A673 (cell line): ENCODE data around the gene NECAP2. TPM values are rescaled to one million over a fixed set of nuclear protein-coding genes. Genes with fewer than 3 reads are reported as not detected.
A peak's percentile ranks its signal among the peaks of the same experiment; 100 is the strongest.
"Not testable (repeated sequence)": the region's sequence is repeated elsewhere in the genome, so short reads cannot be mapped to it uniquely, and the experiment has no call there.

Experiments
- BruUV-seq: library from RNA; stranded (reverse); fragments of 400-500 nt; replicated peaks from 2 replicates; lab custom pipeline; 2021; lab: Mats Ljungman, UMichigan
- CTCF ChIA-PET: fragments of 300-600 bp; sonication (Branson Sonifier 250); formaldehyde crosslinking; loops from one replicate; lab custom pipeline; 2022; ENCODE audit warnings: antibody characterized with exemption; lab: Charles Lee
- POLR2A ChIA-PET: fragments of 300-600 bp; sonication (Branson Sonifier 250); formaldehyde crosslinking; loops from one replicate; lab custom pipeline; 2022; ENCODE audit warnings: antibody characterized with exemption; ENCODE audit not compliant: low non-redundant PET; lab: Charles Lee
- DNase-seq: peaks from one replicate; pipeline ENCODE4 v3.0.0-alpha.2; 2015; ENCODE audit warnings: low spot score
- H3K27ac ChIP-seq: fragments of 200-600 bp; sonication (generic); 2 replicates; pipeline ENCODE4 v1.5.1; 2016; ENCODE audit warnings: mixed run types, low read depth, mild to moderate bottlenecking, mixed read lengths, antibody characterized with exemption, low read length; ENCODE audit not compliant: poor library complexity, severe bottlenecking
- H3K27me3 ChIP-seq: fragments of 200-600 bp; sonication (generic); replicated peaks from 2 replicates; pipeline ENCODE4 v1.6.1; 2017; ENCODE audit warnings: mixed run types, low read depth, mild to moderate bottlenecking, mixed read lengths, antibody characterized with exemption, low read length; ENCODE audit not compliant: insufficient read depth, poor library complexity
- H3K36me3 ChIP-seq: fragments of 200-600 bp; sonication (generic); 2 replicates; pipeline ENCODE4 v1.6.1; 2016; ENCODE audit warnings: mixed run types, mild to moderate bottlenecking, mixed read lengths, antibody characterized with exemption, low read length; ENCODE audit not compliant: insufficient read depth, poor library complexity, severe bottlenecking
- H3K4me1 ChIP-seq: fragments of 200-600 bp; sonication (generic); 2 replicates; pipeline ENCODE4 v1.6.1; 2017; ENCODE audit warnings: mixed run types, mild to moderate bottlenecking, mixed read lengths, antibody characterized with exemption, low read length; ENCODE audit not compliant: insufficient read depth, poor library complexity, severe bottlenecking
- H3K4me3 ChIP-seq: fragments of 200-600 bp; sonication (generic); 2 replicates; pipeline ENCODE4 v1.5.1; 2016; ENCODE audit warnings: low read depth, mixed run types, mild to moderate bottlenecking, mixed read lengths, low read length; ENCODE audit not compliant: poor library complexity, severe bottlenecking
- H3K9me3 ChIP-seq: fragments of 200-600 bp; sonication (generic); 2 replicates; pipeline ENCODE4 v1.6.1; 2016; ENCODE audit warnings: mixed run types, low read depth, mild to moderate bottlenecking, mixed read lengths, antibody characterized with exemption, low read length; ENCODE audit not compliant: poor library complexity, severe bottlenecking
- CTCF ChIP-seq: fragments of 300-800, 200-600 bp; sonication (generic); conservative IDR thresholded peaks from 2 replicates; pipeline ENCODE4 v1.5.1; 2017; ENCODE audit warnings: low read depth, mild to moderate bottlenecking, antibody characterized with exemption, low read length, moderate library complexity, mixed read lengths
- EZH2 ChIP-seq: fragments of 200-600 bp; sonication (generic); IDR thresholded peaks from 2 replicates; pipeline ENCODE4 v1.6.1; 2017; ENCODE audit warnings: borderline replicate concordance, low read depth, mild to moderate bottlenecking, mixed read lengths, antibody characterized with exemption, low read length; ENCODE audit not compliant: poor library complexity, severe bottlenecking
- intact Hi-C: fragments of 100-400 bp; cut with micrococcal nuclease; formaldehyde crosslinking; loops from one replicate; pipeline ENCODE4 v1.10.0; 2022; ENCODE audit not compliant: unreplicated experiment
- total RNA-seq: library from RNA; stranded (reverse); gene quantifications from 2 replicates; pipeline ENCODE4 v1.2.3, GENCODE V29; 2021

The NECAP2 gene
- total RNA-seq, 1 experiment from 2014 or later = 47.6 TPM

DNA sequence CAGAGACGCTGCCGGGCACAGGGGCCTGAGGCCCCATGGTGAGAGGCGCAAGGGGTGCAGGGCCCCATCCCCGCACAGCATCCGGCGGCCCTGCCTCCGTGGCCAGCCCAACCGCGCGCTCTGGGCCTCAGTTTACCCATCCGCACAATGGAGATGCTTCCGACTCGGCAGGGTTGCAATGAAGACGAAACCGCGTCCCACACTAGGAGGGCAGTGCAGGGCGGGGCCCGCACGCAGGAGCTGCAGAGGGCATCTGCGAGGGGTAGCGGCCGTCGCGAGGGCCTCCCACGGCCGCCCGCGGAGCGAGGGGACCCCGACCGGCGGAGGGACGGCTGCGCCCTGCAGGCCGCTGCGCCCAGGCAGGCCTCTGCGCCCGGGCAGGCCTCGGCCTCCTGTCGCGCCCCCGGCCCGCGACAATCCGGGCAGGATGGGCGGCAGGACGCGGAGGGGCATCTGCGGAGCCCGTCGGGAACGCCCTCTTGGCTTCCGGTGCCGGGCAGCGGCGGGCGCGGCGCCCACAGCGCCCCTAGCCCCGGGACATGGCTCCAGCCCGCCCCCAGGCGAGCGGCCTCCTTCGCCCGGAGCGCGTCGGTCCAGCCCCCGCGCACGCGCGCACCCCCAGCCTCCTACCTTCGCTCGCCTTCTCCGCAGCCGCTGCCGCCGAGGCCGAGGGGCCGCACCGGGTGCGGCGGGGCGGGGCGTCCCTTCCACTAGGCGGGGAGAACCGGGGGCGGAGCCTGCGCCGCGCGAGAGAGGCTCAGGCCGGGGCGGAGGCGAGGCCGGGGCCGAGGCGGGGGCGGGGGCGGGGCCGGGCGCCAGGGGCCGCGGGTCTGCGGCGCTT lies 58.3 kb downstream of the NECAP2 start:
- no peaks in the 10 kb centered on the region for H3K9me3 ChIP-seq
- H3K4me3 ChIP-seq = peak overlapping the region; percentile 83
- no TSS peak for BruUV-seq
- POLR2A ChIA-PET = no interaction called here
- peak overlapping the region; percentile 75 for H3K27ac ChIP-seq
- no peaks in the 10 kb centered on the region for H3K4me1 ChIP-seq
- intact Hi-C loops = no loop called here
- H3K36me3 ChIP-seq = no peaks in the 10 kb centered on the region
- TF ChIP-seq CTCF (no peak), EZH2 (no peak)
- CTCF ChIA-PET = interaction anchor here (0.6 kb wide), 1 partner anchor 130 kb away, joined by 3 read pairs; no protein-coding TSS in a partner anchor
- peak; percentile 92 for DNase-seq
- no peaks in the 10 kb centered on the region for H3K27me3 ChIP-seq

GRCh38 chr1:16500466-16500865 lies 59.9 kb downstream of the NECAP2 start:
- H3K9me3 ChIP-seq, intact Hi-C loops, CTCF ChIA-PET, H3K27me3 ChIP-seq, H3K36me3 ChIP-seq, DNase-seq, H3K4me3 ChIP-seq, H3K4me1 ChIP-seq, BruUV-seq, H3K27ac ChIP-seq, POLR2A ChIA-PET: not testable (repeated sequence)

DNA sequence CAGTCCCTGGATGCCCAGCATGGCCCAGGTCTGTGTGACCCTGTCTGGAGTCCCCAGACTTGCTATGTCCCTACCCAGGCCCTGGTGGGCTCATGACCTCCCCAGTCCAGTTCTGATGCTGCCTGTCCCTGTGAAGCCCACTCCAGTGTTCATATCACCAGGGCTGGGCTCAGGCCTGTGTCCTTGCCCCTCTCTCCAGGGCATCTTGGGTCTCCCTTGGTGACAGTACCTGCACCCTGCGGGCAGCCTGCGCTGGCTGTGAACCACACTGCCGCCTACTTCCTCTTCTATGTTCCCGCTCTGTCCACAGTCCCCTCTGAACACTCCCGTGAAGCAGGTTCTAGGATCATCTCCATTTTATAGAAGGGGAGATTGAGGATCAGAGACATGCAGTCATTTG lies 60.5 kb downstream of the NECAP2 start:
- H3K4me3 ChIP-seq, H3K9me3 ChIP-seq, DNase-seq, POLR2A ChIA-PET, H3K36me3 ChIP-seq, H3K4me1 ChIP-seq, intact Hi-C loops, BruUV-seq, H3K27me3 ChIP-seq, H3K27ac ChIP-seq, CTCF ChIA-PET: not testable (repeated sequence)

- H3K9me3 ChIP-seq, H3K4me1 ChIP-seq, H3K27ac ChIP-seq, POLR2A ChIA-PET, H3K4me3 ChIP-seq, CTCF ChIA-PET, H3K27me3 ChIP-seq, DNase-seq, intact Hi-C loops, H3K36me3 ChIP-seq, BruUV-seq: not testable (repeated sequence)
These were observed 60.9 kb downstream of the NECAP2 start for GRCh38 chr1:16501446-16501845.
